Stimulated activated CD4-positive, alpha-beta T cell treated with anti-CD3 and anti-CD28 coated beads, TNF-alpha, amount 100 ng/mL, for 1 hour (primary cell): ENCODE results near the gene ZMYND10.

ENCODE experiments used
- DNase-seq, 3 donors: peaks; one replicate each; pipeline ENCODE4 v3.0.0-alpha.2; 2020; ENCODE audit warnings: low read depth in 3 of 3, low spot score in 1 of 3

Gene ZMYND10

DNA sequence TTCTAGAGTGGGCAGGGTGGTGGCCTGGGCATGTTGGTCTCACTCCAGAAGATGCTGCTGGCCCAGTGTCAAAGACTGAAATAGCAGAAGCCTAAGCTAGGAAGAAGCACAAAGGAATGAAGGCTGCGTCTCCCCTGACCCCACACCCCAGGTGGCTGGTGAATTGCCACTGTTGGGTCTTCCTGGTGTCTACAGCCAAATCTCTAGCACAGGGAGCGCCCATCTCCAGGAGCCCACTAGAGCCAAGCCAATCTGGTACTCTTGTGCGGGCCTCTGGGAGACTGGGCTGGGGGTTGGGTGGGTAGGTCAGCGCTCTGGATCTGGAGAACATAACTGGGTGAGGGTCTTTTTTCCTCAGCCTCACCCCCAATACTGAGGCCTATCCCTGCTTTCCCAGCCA is 18.4 kb downstream of the ZMYND10 start:
- no peak for DNase-seq

DNA sequence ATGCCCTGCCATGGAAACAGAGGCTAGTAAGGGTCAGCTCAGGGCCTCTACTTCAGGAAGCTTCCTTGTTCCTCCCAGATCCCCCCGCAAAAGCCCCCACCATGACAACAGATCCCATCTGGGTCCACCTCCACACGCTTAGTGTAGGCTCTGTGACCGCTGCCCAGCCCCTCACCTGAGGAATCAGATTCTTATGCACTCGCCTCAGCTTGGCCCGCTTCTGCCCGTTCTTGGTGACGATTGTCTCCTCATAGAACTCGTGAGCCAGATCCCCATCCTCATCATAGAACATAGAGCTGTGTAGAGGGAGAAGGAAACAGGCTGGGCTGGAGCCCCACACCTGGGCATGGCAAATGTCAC is 19.4 kb downstream of the ZMYND10 start:
- DNase-seq, result no peak

DNA sequence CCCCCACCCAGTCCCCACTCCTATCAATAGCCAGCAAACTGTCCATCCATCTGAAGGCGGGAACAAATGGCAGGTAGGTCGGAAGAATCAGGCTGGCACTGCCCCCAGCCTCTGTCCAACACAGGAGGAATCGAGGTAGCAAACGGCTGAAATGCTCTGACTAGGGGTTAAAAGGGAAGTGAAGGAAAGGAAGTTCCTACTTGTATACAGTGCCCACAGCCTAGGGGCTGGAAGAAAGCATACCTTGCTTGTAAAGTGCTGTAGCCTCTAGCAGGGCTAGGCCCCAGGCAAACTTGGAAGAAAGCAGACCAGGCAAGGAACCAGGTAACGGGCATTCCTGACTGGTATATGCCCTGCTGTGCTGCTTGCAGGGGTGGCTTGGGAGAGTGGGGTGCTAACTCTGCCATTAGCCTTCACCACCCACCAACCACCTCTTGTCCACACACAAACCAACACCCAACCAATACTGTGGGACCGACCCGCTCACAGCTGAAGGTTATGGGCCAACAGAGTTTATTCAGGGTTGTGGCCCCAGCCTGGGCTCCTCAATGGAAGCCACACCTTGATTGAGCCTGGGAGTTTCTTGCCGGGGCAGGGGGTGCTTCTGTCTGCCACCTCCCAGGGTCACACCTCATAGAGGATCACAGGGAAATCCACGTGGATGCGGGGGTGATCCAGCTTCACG is 19.9 kb downstream of the ZMYND10 start:
- no peak for DNase-seq

DNA sequence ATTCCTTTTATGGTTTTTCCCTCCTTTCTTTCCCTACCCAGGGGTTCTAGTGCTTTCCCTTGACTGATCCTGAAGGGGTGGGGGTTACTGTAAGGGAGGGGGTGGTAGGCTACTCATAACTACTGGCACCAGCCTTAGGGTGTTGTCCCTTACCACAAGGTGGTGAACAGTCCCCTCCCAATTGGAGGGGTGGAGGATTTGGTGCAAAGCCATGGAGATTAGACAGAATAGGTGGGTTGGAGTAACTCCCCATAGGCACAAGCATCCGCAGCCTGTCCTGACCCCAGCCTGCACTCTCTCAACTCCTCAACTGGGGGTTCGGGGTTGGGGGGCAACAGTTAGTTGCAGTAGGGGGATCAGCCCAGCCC is 20.4 kb downstream of the ZMYND10 start:
- no peak for DNase-seq

DNA sequence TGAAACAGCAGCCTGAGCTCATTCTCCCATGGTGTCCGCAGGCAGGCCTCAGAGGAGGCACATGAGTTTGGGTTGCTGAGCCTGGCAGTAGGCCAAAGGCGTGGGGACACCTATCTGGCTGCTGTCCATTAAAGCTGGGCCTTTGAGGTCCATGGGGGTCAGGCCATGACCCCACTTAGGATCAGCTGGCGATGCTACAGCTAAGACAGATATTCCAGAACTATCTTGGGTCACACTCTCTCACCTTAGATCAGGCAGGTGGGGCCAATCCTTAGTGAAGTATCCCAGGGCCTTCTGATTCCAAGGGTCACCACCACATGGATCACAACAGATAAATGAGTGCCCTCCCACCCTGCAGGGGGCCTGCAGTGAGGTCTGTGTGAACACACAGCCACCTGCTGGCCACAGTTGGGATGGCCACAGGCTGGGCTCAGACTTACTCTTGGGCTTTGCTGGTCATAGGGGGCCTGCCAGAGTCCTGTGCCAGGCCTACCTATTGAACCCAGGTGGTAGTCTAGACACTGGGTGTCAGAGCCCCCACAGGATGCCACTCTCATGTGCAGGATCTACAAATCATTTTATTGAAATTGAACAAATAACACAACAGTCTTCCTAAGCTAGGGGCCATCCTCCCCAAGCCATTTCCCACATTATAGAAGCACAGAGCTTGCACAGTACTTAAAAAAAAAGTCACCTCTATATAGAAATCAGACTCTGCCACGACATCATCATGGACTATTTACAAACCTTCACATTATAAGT is 21.0 kb downstream of the ZMYND10 start:
- peak in 1 of 3 donors; percentile 44 for DNase-seq

DNA sequence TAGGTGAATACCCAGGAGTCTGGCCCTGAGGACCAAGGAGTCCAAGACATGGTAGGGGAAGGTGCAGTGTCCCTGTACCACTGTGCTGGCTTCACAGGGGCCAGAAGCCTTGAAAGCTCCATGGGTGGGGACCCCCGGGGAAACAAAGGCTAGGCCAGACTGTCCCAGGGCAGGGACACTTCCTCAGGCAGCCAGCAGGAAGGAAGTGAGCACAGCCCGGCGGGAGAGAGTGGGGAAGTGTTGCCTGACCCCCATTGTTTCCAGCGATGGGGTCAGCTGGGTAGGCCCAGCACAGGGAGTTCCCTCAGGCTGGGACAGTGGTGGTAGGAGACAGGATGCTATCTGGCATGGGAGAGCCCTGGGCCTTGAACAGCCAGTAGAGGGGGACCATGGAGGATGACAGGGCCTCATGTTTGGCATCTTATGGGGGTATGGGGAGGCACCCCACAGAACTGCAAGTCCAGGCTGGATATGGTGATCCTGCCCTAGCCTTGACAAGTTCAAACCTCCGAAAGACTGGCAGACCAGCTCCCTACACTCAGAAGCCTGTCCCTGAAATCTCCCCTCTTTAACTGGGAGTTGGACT is 21.8 kb downstream of the ZMYND10 start:
- DNase-seq, result no peak

DNA sequence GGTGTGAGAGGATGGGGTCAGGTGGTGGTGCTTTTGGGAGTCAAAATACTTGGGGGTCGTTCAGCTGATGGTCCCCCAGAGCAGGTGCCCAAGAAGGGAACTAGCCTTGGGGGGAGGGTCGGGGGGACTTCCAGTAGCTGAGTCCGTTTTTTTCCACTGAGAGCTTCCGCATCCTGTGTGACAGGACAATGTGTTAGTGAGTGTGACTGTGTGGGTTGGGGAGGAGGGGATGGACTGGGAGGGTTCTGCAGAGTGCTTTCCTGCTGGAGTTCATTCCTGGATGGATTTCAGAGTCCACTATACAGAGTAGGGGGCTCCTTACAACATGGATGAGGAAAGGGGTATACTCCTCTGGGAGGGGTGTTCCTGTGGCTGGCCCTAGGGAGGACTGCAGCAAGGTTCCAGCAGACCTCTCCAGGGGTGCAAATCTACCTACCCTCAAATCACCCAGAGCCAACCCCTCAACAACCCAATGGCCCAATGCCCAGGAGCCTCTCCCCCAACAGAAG is 22.4 kb downstream of the ZMYND10 start:
- no peak for DNase-seq

DNA sequence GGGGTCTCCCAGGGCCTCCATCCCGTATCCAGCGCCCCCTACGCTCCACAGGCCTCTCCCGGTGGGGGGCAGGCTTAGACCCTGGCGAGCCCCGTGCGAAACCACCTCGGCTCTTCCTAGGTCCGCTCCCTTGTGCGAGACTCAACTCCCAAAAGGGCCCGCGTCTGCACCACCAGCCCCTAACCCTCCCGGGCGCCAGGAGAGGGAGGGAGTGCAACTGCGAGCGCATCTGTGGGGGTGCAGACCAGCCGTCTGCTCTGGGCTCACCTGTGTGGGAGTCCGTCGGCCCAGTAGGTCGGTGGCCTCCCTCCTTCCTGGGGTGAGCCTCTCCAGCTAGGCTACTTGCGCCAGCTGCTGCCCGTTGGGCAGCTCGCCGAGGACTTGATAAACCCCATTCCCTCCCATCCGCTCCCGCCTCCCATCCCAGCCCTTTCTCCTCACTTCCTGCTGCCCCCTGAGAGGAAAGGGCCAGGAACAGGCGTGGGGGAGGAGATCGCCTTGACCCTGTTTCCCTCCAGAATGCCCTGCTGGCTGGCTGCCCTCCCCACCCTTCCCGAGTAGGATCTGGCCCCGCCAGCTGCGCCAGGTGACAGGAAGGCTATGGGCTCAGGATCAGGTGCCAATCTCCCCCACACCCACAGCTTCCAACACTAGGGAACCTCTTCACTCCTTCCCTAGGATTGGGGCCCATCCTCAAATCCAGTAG is 23.0 kb downstream of the ZMYND10 start, which contains the start of gene HYAL2:
HYAL2 (minus strand) TSS at position 360 of the 706 bp plus-strand sequence. CDS start 2,256 bp downstream, outside the sequence.
- DNase-seq, result no peak

DNA sequence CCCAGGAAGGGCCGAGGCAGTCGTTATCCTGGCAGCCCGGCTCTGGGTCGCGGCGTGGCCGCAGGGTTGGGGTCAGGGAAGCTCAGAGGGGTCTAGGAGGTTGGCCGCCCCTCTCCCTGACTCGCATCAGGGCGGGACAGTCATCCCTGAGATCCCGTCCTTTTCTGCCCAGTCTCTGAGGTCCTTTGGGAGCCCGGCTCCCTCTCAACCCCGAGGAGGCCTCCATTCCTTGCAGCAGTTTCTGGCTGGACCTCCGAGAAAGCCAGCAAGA is 23.5 kb downstream of the ZMYND10 start:
- no peak for DNase-seq

DNA sequence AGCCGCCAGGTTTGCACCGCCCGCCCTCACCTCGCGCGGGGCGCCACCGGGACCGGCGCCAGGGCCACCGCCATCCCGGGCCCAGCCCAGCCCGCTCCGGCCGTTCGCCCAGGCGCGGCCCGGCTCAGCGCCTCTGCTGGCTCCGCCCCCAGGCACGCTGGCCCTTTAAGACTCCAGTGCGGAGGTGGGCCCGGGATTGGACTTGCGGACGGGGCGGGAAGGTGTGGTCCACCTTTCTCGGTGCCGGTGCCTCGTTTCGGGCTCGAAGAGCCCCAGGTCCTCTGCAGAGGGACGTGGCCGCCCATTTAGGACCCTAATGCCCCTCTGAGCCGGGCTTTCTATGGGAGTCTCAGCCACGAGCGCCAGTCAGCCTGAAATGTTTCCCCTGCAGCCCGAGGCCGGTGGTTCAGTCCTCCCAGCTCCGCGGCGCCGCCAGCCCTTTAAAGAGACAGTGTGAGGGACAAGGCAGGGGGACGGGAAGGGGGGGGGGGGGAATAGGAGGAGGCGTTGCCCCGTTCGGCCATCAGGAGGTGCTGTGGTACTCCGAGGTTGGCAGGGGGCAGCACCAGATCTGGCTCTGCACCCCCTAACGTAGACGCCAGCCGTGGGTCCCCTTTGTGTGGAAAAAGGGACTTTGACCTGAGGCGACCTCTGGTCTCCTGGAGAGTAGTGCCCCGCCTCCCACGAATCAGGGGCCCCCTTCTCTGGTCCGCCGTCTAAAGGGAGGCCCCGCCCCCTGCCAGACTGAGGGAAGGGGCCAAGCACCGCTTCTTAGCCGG is 24.0 kb downstream of the ZMYND10 start:
- peak in 2 of 3 donors; percentile 55 to 65 for DNase-seq

DNA sequence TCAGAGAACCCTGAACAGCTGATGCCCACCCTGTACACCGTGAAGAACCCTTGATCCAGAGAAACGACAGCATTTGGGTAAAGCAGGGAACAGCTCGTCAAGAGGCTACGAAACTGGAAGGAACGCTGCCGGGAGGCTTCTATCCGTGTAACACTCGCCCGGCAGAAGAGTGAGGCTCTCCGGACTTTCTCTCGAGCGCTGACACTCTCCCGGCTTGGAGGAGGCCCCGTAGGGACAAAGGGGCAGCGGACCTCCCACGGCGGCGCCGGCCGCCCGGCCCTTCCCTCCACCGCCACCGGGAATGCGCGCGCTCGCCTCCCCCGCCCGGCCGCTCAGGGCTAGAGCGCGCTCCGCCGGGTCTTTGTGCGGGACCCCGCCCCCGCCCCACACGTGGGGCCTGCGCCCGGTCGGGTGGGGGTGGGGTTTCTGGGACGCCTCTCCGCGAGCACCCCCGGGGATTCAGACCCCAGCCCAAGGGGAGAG is 24.6 kb downstream of the ZMYND10 start:
- DNase-seq, result peak in 2 of 3 donors; percentile 36 to 52

DNA sequence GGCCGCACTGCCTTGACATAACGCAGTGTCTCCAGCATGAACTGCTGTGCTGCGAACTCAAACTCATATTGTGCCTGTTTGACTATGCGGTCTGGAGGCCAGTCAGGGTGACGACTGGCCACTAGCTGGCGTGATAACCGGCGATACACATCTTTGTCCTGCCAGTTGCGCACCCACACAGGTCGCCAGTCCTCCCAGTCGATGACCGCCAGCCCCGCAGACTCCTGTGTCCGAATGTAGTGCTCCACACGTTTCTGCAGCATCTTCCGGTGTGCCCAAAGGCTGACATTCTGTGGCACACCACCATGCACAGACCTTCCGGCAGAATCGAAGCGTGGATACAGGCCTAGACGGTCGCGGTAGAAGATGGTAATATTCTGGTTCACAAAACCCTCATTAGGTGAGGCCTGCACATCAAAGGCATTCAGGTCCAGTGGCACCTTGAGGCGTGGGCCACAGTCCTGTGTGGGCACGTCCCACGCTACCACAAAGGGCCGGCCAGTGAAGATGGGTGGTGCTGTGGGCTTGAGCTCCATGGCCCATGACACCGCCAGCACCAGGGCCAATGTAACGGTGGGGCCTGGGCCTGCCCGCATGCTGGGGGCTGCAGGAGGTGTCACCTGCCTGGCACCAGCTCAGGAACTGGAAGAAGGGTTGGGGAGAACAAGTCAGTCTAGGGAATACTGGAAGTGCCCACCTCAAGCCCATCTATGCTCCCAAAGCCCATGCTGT is 25.5 kb downstream of the ZMYND10 start:
- no peak for DNase-seq

DNA sequence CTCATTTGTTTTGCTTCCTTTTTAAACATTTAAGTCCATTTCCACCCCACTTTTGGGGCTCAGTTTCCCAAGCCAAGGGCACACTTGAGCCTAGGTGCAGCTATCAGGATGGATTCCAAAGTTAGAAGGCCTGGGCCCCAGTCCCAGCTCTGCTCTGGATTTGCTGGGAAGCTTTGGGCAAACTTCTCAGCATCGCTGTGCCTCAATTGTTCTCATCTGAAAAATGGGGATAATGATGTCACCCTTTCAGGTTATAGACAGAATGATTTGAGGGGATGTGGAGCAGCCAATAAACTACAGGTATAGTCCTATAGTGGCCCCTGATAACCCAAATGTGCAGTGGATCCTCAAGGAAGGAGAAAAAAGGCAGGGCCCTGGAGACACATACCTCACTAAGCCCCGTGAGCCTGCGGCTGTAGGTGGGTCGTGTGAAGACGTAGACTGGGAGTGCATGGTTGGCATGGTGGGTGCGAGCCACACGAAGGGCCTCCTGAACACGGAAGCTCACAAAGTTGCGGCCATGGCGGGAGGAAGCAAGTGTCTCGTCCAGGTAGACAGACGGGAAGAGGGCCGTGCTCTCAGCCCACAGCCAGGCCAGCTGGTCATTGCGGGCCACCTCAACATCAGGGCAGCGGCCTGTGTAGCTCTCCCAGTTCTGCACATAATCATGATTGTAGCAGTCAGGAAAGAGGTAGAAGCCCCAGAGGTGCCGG is 26.2 kb downstream of the ZMYND10 start:
- no peak for DNase-seq

DNA sequence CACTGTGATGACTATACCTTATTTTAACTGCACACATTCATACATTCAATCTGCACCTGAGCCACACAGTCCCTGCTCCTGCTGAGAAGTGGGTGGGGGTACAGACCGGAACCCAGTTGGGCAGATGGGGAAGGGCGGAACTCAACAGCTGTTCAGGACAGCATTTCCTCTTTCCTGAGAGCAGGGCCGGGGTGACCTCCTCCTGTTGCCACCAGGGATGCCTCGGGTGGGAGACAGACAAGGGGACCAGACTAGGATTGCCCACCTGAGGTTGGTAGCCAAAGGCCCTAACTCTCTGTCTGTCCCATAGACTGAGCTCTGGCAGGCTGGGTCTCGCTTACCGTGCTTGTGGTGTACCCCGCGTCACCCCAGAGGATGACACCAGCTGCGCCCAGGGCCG is 26.9 kb downstream of the ZMYND10 start:
- no peak for DNase-seq

DNA sequence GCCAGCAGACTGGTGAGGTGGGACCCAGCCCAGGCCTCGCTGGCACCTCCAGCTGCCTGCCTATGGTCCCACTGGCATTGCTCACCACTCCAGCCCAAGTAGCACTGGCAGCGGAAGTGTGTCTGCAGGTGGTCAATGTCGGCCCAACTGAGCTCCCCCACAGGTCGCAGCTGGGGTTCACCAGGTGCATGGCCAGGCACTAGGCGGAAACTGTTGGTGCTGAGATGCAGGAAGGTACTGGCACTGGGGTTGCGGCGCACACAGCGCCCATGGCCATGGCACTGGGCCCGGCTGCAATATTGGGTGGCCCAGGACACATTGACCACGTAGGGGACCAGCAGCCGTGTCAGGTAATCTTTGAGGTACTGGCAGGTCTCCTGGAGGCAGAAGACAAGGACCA is 27.4 kb downstream of the ZMYND10 start:
- no peak for DNase-seq

DNA sequence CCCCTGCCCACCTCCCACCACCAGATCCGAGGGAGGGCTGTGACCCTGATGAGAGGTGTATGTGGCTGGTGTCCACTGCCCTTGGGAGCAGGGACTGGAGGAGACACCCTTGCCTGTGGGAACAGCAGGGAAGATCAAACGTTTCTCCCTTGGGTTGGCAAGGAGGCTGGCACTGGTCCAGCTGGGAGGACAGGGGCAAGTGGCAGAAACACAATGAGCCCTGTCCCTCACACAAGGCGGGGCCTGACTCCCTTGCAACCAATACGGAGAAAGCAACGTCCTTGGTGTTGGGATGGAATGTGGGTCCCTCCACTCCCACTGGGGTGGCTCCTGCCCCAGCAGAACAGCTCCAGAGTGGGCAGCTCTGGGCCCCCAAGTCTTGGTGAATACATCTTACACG is 28.2 kb downstream of the ZMYND10 start:
- DNase-seq, result no peak

DNA sequence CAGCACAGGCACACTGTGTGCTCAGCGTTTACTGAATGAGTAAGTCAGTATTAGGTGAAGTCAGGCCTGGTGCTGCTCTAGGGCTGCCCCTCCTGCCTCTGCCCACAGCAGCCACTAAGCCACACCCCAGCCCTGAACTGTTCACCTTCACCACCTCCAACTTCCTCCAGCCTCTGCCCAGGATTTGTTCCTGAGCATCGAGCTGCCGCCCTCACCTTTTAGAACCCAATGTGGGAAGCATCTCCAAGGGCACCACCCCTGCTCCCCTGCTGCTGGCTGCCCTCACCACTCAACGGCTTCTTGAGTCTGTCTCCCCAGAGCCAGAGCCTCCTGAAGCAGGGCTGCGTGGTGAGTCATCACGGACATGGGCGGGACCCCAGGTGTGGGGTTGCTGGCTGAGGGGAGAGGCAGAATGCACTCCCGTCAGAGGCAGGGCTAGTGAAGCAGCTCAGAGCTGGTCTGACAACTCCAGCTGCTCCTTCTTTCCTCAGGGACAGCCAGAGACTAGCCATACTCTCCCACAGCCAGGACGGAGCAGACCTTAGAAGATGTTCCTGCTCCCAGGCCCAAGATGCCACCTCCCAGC is 28.8 kb downstream of the ZMYND10 start:
- peak in 1 of 3 donors; percentile 42 for DNase-seq

DNA sequence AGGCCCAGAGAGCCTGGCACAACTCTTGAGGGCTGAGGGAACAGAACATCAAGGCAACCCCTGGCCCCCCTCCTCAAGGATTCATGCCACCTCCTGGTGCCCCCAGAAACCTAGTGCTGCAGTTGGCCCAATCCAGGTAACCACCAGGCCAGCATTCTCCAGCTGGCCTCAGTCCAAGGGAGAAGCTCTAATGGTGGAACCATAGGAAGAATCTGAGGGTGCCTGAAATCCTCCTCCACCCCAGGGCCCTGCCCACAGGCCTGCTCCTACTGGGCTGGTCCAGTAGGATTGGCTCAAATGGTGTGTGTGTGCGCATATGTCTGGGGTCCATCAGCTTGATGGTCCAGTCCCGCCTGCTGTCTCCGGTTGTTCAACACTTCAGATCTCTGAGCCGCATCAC is 30.7 kb downstream of the ZMYND10 start:
- no peak for DNase-seq

DNA sequence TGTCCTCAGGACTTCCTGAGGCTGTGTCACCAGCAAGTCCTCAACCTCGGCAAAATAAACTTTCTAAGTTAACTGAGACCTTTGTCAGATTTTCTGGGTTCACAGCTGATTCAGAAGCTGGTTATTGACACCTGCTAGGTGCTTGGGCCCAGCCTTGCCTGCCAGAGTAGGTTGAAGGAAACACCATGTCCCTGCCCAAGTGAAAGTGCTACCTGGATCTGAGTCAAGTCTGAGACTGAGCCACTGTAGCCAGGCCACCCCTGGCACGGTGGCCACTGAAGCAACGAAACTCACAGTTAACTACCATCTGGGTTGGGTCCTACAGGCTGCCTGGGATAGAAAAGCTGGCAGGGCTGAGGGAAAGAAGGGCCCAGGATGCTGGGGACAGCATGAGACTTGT is 31.2 kb downstream of the ZMYND10 start:
- DNase-seq, result no peak
